Muscle of back (tissue), 11 donors: ENCODE measurements around the gene KHNYN. TPM values are rescaled to one million over a fixed set of nuclear protein-coding genes. Genes with fewer than 3 reads are reported as not detected.

Experiments used
- DNase-seq, 3 donors: peaks; one replicate each; pipeline versions ENCODE4 v3.0.0 to v3.0.0-alpha.2; 2013
- polyA plus RNA-seq, 10 donors: library from polyadenylated mRNA; unstranded; fragments of 120-200 nt; gene quantifications; one replicate each; pipeline ENCODE4 v1.2.1, GENCODE V29; 2013; ENCODE audit not compliant: insufficient read length in 10 of 10

Gene KHNYN
- polyA plus RNA-seq, 10 donors: 29.0 to 41.0 (median 34.7) TPM

GRCh38 chr14:24399999-24400718, 29.6 kb upstream of the KHNYN start:
- DNase-seq: no peak

- DNase-seq: peak in 1 of 3 donors; percentile 20
These were observed 27.7 kb upstream of the KHNYN start for GRCh38 chr14:24401810-24402702.

GRCh38 chr14:24403294-24403998, 26.3 kb upstream of the KHNYN start:
- DNase-seq: peak; percentile 27 to 81 (median 68)

- no peak for DNase-seq
These were observed 24.9 kb upstream of the KHNYN start for GRCh38 chr14:24404814-24405213.

GRCh38 chr14:24406416-24406815, 23.3 kb upstream of the KHNYN start:
- DNase-seq: no peak

GRCh38 chr14:24407608-24408325, 22.0 kb upstream of the KHNYN start:
- DNase-seq: no peak

- DNase-seq: peak in 1 of 3 donors; percentile 49
These were observed 21.0 kb upstream of the KHNYN start for GRCh38 chr14:24408764-24409163.

- no peak for DNase-seq
These were observed 20.6 kb upstream of the KHNYN start for GRCh38 chr14:24409192-24409591.

GRCh38 chr14:24409956-24410355, 19.8 kb upstream of the KHNYN start:
- no peak for DNase-seq

GRCh38 chr14:24411443-24412389, 18.0 kb upstream of the KHNYN start:
- peak in 2 of 3 donors; percentile 53 to 66 for DNase-seq

- DNase-seq: no peak
These were observed 15.7 kb upstream of the KHNYN start for GRCh38 chr14:24414077-24414476.

- no peak for DNase-seq
These were observed 14.9 kb upstream of the KHNYN start for GRCh38 chr14:24414732-24415420.

- DNase-seq: no peak
These were observed 14.1 kb upstream of the KHNYN start for GRCh38 chr14:24415421-24416253.

GRCh38 chr14:24416254-24416931, 13.4 kb upstream of the KHNYN start:
- DNase-seq: no peak

GRCh38 chr14:24416932-24417619, 12.7 kb upstream of the KHNYN start:
- DNase-seq: peak in 1 of 3 donors; percentile 28

GRCh38 chr14:24417832-24418491, 11.8 kb upstream of the KHNYN start:
- peak in 1 of 3 donors; percentile 27 for DNase-seq

GRCh38 chr14:24418492-24418873, 11.3 kb upstream of the KHNYN start:
- DNase-seq: peak in 1 of 3 donors; percentile 24
